ENCODE measurements around the gene COX4I1.

GRCh38 chr16:85836706-85837582, 37.4 kb downstream of the COX4I1 start:
- TF ChIP-seq ESRRA (IDR thresholded peaks at IDR 0.05; ENCODE audit: low read length) (no peak), EP300 (IDR thresholded peaks at IDR 0.05; ENCODE audit: borderline replicate concordance in 1 of 2, control insufficient read depth in 1 of 2, low read depth in 2 of 2, low read length in 2 of 2) (no peak)

All from GM12878 (cell line).